ENCODE data around the gene ALDH1A2. TPM values are rescaled to one million over a fixed set of nuclear protein-coding genes. Genes with fewer than 3 reads are reported as not detected.
"Not testable (repeated sequence)": the region's sequence is repeated elsewhere in the genome, so short reads cannot be mapped to it uniquely, and the experiment has no call there.

ALDH1A2 gene
- total RNA-seq, 2 donors from 2014 or later = not detected

- no peak for ATAC-seq
- H3K27me3 Mint-ChIP-seq = peaks cover 29 to 39% of the 10 kb centered on the region in 2 donors
Observed at GRCh38 chr15:58081891-58082290, 16.4 kb upstream of the ALDH1A2 start.

GRCh38 chr15:58081456-58081855 lies 15.9 kb upstream of the ALDH1A2 start:
- Mint-ChIP-seq H3K36me3 (no peaks in the 10 kb centered on the region), H3K9me3 (no peaks in the 10 kb centered on the region)
- ATAC-seq = no peak

More at GRCh38 chr15:58081891-58082290, 16.4 kb upstream of the ALDH1A2 start:
- H3K9me3 Mint-ChIP-seq = no peaks in the 10 kb centered on the region
- DNase-seq (ENCODE audit: low spot score) = no peak
- H3K36me3 Mint-ChIP-seq = no peaks in the 10 kb centered on the region
- H3K27ac Mint-ChIP-seq = no peak overlapping the region
- no peak overlapping the region for H3K4me3 Mint-ChIP-seq
- H3K4me1 Mint-ChIP-seq (ENCODE audit: low read depth in 2 of 2) = no peaks in the 10 kb centered on the region

GRCh38 chr15:58080959-58081358 lies 15.4 kb upstream of the ALDH1A2 start:
- H3K4me1 Mint-ChIP-seq (ENCODE audit: low read depth in 2 of 2); H3K4me3 Mint-ChIP-seq; H3K27ac Mint-ChIP-seq; H3K9me3 Mint-ChIP-seq; DNase-seq (ENCODE audit: low spot score); H3K36me3 Mint-ChIP-seq; ATAC-seq: not testable (repeated sequence)
- peaks cover 26 to 31% of the 10 kb centered on the region in 2 donors for H3K27me3 Mint-ChIP-seq

More at GRCh38 chr15:58081456-58081855, 15.9 kb upstream of the ALDH1A2 start:
- no peak overlapping the region for H3K27ac Mint-ChIP-seq
- DNase-seq (ENCODE audit: low spot score) = no peak
- H3K4me3 Mint-ChIP-seq = no peak overlapping the region
- no peaks in the 10 kb centered on the region for H3K4me1 Mint-ChIP-seq (ENCODE audit: low read depth in 2 of 2)
- peaks cover 26 to 35% of the 10 kb centered on the region in 2 donors for H3K27me3 Mint-ChIP-seq

GRCh38 chr15:58080398-58080797 lies 14.9 kb upstream of the ALDH1A2 start:
- ATAC-seq (no peak), DNase-seq (ENCODE audit: low spot score) (no peak)
- no peaks in the 10 kb centered on the region for H3K9me3 Mint-ChIP-seq
- H3K27ac Mint-ChIP-seq = no peak overlapping the region
- peaks cover 26 to 31% of the 10 kb centered on the region in 2 donors for H3K27me3 Mint-ChIP-seq
- no peaks in the 10 kb centered on the region for H3K4me1 Mint-ChIP-seq (ENCODE audit: low read depth in 2 of 2)
- no peaks in the 10 kb centered on the region for H3K36me3 Mint-ChIP-seq
- H3K4me3 Mint-ChIP-seq = no peak overlapping the region

- H3K36me3 Mint-ChIP-seq = no peaks in the 10 kb centered on the region
- DNase-seq (ENCODE audit: low spot score) (no peak), ATAC-seq (no peak)
- no peak overlapping the region for H3K4me3 Mint-ChIP-seq
- peaks cover 29 to 40% of the 10 kb centered on the region in 2 donors for H3K27me3 Mint-ChIP-seq
- no peaks in the 10 kb centered on the region for H3K4me1 Mint-ChIP-seq (ENCODE audit: low read depth in 2 of 2)
- H3K9me3 Mint-ChIP-seq = no peaks in the 10 kb centered on the region
- H3K27ac Mint-ChIP-seq = no peak overlapping the region
Observed at GRCh38 chr15:58078591-58078990, 13.1 kb upstream of the ALDH1A2 start.

- Mint-ChIP-seq H3K27me3 (peaks cover 24 to 45% of the 10 kb centered on the region in 2 donors), H3K36me3 (no peaks in the 10 kb centered on the region), H3K27ac (no peak overlapping the region), H3K4me1 (ENCODE audit: low read depth in 2 of 2) (no peaks in the 10 kb centered on the region), H3K4me3 (no peak overlapping the region), H3K9me3 (no peaks in the 10 kb centered on the region)
- no peak for ATAC-seq
- no peak for DNase-seq (ENCODE audit: low spot score)
Observed at GRCh38 chr15:58077427-58077826, 11.9 kb upstream of the ALDH1A2 start.

GRCh38 chr15:58074452-58074851 lies 8.9 kb upstream of the ALDH1A2 start:
- H3K27ac Mint-ChIP-seq = no peak overlapping the region
- no peaks in the 10 kb centered on the region for H3K9me3 Mint-ChIP-seq
- no peaks in the 10 kb centered on the region for H3K4me1 Mint-ChIP-seq (ENCODE audit: low read depth in 2 of 2)
- peaks cover 31 to 57% of the 10 kb centered on the region in 2 donors for H3K27me3 Mint-ChIP-seq
- H3K4me3 Mint-ChIP-seq = no peak overlapping the region
- ATAC-seq = no peak
- H3K36me3 Mint-ChIP-seq = no peaks in the 10 kb centered on the region
- DNase-seq (ENCODE audit: low spot score) = no peak

GRCh38 chr15:58070801-58071418 lies 5.4 kb upstream of the ALDH1A2 start:
- peaks cover 34 to 56% of the 10 kb centered on the region in 2 donors for H3K27me3 Mint-ChIP-seq
- peaks cover 4 to 6% of the 10 kb centered on the region in 2 donors for H3K4me1 Mint-ChIP-seq (ENCODE audit: low read depth in 2 of 2)
- no peak overlapping the region for H3K27ac Mint-ChIP-seq
- no peak overlapping the region for H3K4me3 Mint-ChIP-seq
- no peaks in the 10 kb centered on the region for H3K9me3 Mint-ChIP-seq
- H3K36me3 Mint-ChIP-seq = peaks cover 7% of the 10 kb centered on the region
- DNase-seq (ENCODE audit: low spot score) (peak; percentile 67), ATAC-seq (no peak)

- DNase-seq (ENCODE audit: low spot score) = no peak
- Mint-ChIP-seq H3K4me1 (ENCODE audit: low read depth in 2 of 2) (peaks cover 4 to 6% of the 10 kb centered on the region in 2 donors), H3K27me3 (peaks cover 36 to 53% of the 10 kb centered on the region in 2 donors), H3K4me3 (no peak overlapping the region), H3K9me3 (no peaks in the 10 kb centered on the region), H3K27ac (no peak overlapping the region), H3K36me3 (peaks cover 10% of the 10 kb centered on the region)
- no peak for ATAC-seq
Observed at GRCh38 chr15:58069008-58069407, 3.5 kb upstream of the ALDH1A2 start.

- DNase-seq (ENCODE audit: low spot score) = peak; percentile 65
- no peaks in the 10 kb centered on the region for H3K9me3 Mint-ChIP-seq
- ATAC-seq = peak; percentile 88 to 94
- H3K4me1 Mint-ChIP-seq (ENCODE audit: low read depth in 2 of 2) = peaks cover 4 to 6% of the 10 kb centered on the region in 2 donors
- H3K27ac Mint-ChIP-seq = no peak overlapping the region
- H3K27me3 Mint-ChIP-seq = peaks cover 41 to 54% of the 10 kb centered on the region in 2 donors
- peaks cover 12% of the 10 kb centered on the region for H3K36me3 Mint-ChIP-seq
- peak overlapping the region; percentile 81 for H3K4me3 Mint-ChIP-seq
Observed at GRCh38 chr15:58066042-58066867, 744 bp upstream of the ALDH1A2 start.

GRCh38 chr15:58064980-58065444 lies 499 bp downstream of the ALDH1A2 start:
- Mint-ChIP-seq H3K27ac (no peak overlapping the region), H3K27me3 (peaks cover 40 to 56% of the 10 kb centered on the region in 2 donors), H3K36me3 (peaks cover 12% of the 10 kb centered on the region), H3K4me1 (ENCODE audit: low read depth in 2 of 2) (peaks cover 4 to 6% of the 10 kb centered on the region in 2 donors), H3K9me3 (no peaks in the 10 kb centered on the region), H3K4me3 (peak overlapping the region; percentile 49)
- ATAC-seq = no peak
- no peak for DNase-seq (ENCODE audit: low spot score)

GRCh38 chr15:58064082-58064979 lies 1.2 kb downstream of the ALDH1A2 start:
- ATAC-seq = no peak
- H3K4me3 Mint-ChIP-seq = peak overlapping the region; percentile 6
- H3K4me1 Mint-ChIP-seq (ENCODE audit: low read depth in 2 of 2) = peaks cover 4 to 6% of the 10 kb centered on the region in 2 donors
- DNase-seq (ENCODE audit: low spot score) = no peak
- H3K9me3 Mint-ChIP-seq = no peaks in the 10 kb centered on the region
- peaks cover 40 to 56% of the 10 kb centered on the region in 2 donors for H3K27me3 Mint-ChIP-seq
- no peak overlapping the region for H3K27ac Mint-ChIP-seq
- peaks cover 12% of the 10 kb centered on the region for H3K36me3 Mint-ChIP-seq

- ATAC-seq (no peak), DNase-seq (ENCODE audit: low spot score) (no peak)
- Mint-ChIP-seq H3K4me1 (ENCODE audit: low read depth in 2 of 2) (peaks cover 4 to 6% of the 10 kb centered on the region in 2 donors), H3K27ac (no peak overlapping the region), H3K4me3 (peak overlapping the region; percentile 6), H3K27me3 (peaks cover 42 to 61% of the 10 kb centered on the region in 2 donors), H3K36me3 (peaks cover 12% of the 10 kb centered on the region), H3K9me3 (no peaks in the 10 kb centered on the region)
Observed at GRCh38 chr15:58063614-58064013, 1.9 kb downstream of the ALDH1A2 start.
